ENCODE results near the gene RIT2. TPM values are rescaled to one million over a fixed set of nuclear protein-coding genes. Genes with fewer than 3 reads are reported as not detected.

RIT2 gene
- total RNA-seq, 1 experiment from 2014 or later: not detected

DNA sequence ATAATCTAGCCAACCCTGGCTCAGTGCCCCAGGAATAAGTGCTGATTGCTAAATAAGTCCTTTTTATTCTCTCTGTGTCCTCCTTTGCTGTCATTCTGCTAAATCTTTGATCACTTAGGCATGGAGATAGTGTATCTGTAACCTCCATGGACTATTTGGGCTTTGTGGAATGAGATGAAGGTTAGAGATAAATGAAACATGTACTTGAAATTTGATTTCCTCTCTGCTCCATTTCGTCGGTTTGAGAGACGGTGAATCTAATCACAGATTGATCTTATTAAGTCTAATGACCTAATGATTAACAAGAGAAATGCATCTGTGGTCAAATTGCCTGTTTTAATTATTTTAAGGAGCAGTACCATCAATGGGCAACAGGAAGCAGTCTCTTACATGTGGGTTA, 159.2 kb downstream of the RIT2 start:
- in situ Hi-C loops (cut with HindIII; ENCODE audit: low sequenced_read_pairs): no loop called here
- DNase-seq (ENCODE audit: low spot score): no peak

DNA sequence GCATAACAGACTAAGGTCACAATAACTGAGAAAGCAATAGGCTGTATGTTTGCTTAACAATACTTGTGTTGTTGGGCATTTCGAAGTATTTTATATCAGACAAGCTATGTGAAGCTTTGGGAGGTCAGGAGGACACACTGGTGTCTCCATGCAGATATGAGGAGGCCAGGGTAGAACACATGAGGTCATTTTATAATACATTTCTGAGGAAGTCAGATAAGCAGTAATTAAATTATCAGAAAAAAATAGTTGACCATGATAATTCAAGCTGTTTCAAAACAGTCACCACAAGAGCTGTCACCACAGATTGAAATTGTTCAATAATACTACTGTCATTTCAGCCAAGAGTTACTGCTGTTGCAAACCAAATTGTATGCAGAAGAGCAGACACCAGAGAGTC, 160.6 kb downstream of the RIT2 start:
- in situ Hi-C loops (cut with HindIII; ENCODE audit: low sequenced_read_pairs): no loop called here
- no peak for DNase-seq (ENCODE audit: low spot score)

DNA sequence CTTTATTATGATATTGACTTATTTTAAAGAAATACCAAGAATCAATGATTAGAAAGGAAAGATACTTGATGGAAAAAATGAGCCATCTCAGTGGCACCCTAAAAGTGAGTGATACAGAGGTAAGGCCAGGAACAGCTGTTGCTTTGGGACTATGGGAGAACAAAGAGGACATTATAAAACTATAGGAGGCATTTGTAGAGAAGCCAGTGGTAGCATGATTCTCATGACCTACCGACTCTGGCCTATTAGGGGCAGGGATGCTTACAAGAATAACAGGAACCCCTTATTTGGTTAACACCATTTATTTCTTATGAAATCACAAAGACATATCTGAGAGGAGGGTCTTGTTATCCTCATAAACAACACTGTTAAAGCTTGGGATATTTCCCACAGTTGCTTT, 162.2 kb downstream of the RIT2 start:
- in situ Hi-C loops (cut with HindIII; ENCODE audit: low sequenced_read_pairs): no loop called here
- no peak for DNase-seq (ENCODE audit: low spot score)

DNA sequence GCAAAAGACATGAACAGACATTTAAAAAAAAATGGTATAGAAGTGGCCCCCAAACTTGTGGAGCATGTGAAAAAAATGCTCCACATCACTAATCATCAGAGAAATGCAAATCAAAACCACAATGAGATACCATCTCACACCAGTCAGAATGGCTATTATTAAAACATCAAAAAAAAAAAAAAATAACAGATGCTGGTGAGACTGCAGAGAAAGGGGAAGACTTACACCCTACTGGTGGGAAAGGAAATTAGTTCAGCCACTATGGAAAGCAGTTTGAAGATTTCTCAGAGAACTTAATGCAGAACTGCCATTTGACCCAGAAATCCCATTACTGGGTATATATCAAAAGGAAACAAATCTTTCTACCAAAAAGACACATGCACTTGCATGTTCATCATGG, 164.8 kb downstream of the RIT2 start:
- in situ Hi-C loops (cut with HindIII; ENCODE audit: low sequenced_read_pairs): no loop called here
- no peak for DNase-seq (ENCODE audit: low spot score)

DNA sequence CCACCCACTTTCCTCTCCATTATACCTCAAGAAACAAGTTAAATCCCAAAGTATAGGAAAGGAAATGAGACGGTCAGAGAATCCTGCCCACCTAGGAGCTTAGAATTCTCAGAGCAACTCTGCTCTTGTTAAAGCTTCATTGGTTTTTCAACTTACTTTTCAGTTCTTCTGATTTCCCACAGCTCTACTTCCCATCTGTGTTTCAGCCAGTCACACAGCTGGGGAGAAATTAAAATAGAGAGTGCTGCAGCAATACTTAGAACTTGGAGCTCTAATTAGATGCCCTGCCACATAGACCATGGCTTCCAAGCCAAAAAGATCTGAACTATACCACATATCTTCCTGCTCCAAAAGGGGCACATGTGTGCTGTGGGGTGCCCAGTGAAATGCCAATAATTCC, 166.7 kb downstream of the RIT2 start:
- in situ Hi-C loops (cut with HindIII; ENCODE audit: low sequenced_read_pairs): no loop called here
- DNase-seq (ENCODE audit: low spot score): no peak

DNA sequence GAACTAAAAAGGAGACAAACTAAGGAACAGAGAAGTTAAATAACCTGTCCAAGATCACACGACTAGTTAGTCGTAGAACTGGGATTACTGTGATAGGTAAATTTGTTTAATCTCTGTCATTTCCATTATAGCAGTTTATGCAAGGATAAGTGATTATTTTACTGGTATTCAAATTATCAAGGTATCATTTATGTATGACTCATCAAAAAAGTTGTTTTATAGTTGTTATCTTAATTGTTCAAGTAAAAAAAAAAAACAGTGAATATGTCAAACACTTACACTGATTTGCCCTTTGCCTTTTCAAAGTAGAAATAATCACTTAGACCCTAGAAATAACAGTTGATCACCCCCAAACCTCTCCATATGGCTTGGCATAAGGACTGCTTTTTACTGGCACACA, 173.6 kb downstream of the RIT2 start:
- no peak for DNase-seq (ENCODE audit: low spot score)
- in situ Hi-C loops (cut with HindIII; ENCODE audit: low sequenced_read_pairs): no loop called here

DNA sequence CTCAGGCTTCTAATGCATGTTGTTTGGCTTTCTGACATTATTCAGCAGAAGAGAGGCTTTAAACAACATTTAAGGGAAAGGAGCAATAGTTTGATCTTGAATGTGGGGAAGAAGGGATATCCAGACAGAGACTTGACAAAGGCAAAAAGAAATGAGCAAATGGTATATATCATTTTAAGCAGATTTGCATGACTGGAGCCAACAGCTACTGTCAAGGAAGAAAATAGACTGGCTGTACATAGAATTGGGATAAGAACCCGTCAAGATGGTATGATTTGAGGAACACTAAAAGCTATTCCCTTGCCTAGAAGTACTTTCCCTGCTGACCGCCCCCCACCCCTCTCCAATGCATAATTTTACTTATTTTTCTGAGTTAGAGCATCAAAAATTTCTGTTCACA, 174.5 kb downstream of the RIT2 start:
- in situ Hi-C loops (cut with HindIII; ENCODE audit: low sequenced_read_pairs): no loop called here

DNA sequence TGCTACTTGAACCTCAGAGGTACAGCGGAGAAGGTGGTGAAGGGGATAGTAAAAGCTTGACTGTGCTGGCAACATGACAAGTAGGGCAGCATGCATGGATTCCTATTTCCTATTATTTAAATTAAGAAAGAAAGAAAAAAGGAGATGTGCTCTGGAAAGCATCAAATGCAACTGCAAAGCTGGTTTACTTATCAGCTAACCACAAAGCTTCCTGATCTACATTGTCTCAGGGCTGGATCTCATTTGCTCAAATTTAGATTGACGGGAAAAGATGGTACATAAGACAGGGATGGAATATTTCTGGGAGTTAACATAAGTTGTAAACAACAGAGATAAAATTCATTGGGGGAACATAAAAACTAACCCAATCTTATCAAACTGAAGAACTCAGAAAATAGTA, 178.0 kb downstream of the RIT2 start:
- DNase-seq (ENCODE audit: low spot score): no peak
- in situ Hi-C loops (cut with HindIII; ENCODE audit: low sequenced_read_pairs): no loop called here

More for the DNA sequence above, 174.5 kb downstream of the RIT2 start:
- DNase-seq (ENCODE audit: low spot score): no peak

DNA sequence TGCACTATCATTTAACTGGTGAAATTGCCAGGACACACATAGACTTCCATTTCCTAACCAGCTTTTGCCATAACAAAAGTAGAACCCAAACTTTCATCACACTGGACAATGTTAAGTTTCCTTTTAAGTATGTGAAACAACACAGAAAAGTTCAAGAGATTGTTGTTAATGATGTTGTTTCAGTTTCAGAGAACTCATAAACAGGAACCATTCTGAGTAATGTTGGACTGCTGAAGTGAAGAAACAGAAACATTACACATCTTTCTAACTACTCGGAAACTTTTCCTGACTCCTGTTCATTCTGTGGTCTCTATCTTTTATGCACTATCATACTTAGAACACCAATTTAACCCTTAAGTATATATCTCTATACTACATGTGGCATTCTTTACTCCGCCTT, 179.2 kb downstream of the RIT2 start:
- in situ Hi-C loops (cut with HindIII; ENCODE audit: low sequenced_read_pairs): no loop called here
- no peak for DNase-seq (ENCODE audit: low spot score)

DNA sequence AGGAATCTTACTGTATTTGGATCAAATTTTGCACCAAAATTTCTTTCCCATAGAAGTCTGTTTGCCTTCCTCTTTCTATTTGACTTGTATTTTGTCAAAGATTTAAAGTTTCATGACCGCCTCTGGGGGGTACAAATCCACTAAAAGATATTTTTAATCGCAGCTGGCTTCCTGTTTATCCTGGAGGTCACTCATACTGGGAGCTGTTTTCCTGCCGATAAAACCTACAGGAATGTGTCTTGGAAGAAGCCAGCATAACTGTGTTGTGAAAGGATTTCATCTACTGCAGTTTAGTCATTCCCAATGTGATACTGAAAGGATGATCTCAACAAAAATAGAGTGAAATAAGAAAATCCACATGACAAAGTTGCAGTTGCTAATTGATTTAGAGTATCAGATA, 184.0 kb downstream of the RIT2 start:
- DNase-seq (ENCODE audit: low spot score): peak; percentile 67
- in situ Hi-C loops (cut with HindIII; ENCODE audit: low sequenced_read_pairs): no loop called here

DNA sequence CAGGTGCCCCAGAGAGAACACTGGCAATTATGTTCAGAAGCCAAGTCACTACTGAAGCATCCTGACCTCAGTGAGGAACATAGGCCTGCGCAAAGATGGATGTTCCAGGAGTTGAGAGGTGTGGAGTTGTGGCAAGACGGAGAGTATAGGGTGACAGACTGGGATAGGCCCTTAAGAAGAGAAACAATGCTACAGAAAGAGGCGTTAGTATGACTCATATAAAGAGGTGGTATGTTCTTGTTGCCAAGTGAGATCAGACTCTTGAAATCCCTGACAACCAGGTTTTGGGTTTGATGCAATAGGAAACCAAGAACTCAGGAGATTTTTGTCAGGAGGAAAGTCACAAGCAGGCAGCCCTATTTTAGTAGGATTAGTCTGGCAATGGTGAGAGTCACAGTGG, 185.6 kb downstream of the RIT2 start:
- DNase-seq (ENCODE audit: low spot score): no peak
- in situ Hi-C loops (cut with HindIII; ENCODE audit: low sequenced_read_pairs): no loop called here

DNA sequence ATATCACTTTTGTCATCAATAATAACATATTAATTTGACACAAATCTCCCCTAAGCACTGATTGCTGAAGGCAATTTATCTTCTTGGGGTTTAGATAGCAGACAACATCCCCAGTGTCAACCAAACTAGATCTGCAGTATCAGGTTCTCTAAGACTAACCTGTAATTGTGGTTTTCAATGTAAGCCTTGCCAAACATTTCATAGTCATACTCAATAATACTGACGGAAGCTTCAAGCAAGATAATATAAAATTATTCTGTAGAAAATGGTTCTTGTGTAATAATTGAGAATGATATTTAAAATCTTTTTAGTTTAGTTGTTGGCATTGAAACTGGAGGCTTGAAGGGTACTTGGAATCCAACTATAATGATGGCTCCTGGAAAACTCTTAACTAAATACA, 186.3 kb downstream of the RIT2 start:
- DNase-seq (ENCODE audit: low spot score): no peak
- in situ Hi-C loops (cut with HindIII; ENCODE audit: low sequenced_read_pairs): no loop called here

DNA sequence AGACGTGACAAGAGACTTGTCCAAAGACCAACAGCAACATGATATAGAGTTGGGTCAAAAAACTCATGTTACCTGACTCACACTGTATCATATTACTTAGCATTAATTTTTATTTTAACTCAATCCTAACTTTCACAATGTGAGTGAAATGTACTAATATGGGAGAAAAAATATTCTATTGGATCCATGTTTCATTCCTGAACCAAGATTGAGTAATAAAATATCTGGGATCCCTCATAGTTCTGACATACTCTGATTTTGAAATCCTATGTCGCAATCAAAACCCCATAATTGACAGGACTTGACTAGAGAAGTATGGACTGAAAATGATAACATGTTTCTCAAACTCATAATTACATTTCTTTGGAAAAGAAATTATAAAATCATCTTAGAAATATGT, 190.4 kb downstream of the RIT2 start:
- in situ Hi-C loops (cut with HindIII; ENCODE audit: low sequenced_read_pairs): no loop called here

DNA sequence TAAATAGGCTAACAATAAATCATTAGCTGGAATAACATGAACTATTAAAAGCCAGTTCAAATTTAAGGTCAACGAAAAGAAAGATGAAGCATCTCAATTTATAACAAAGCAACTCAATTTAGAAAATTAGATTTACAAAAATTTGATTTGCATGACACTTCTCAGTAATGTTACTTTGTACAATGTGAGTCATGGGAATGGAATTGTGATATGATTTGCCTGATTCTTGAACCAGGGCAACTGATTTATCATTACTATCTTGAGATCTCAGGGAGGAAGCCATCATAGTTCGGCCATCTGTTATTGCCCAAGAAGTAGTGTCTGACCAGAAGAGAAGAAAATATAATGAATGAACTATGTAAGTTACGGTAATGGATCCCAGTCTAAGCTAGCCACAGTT, 193.1 kb downstream of the RIT2 start:
- in situ Hi-C loops (cut with HindIII; ENCODE audit: low sequenced_read_pairs): no loop called here
- DNase-seq (ENCODE audit: low spot score): no peak

More for the DNA sequence above, 190.4 kb downstream of the RIT2 start:
- DNase-seq (ENCODE audit: low spot score): no peak

DNA sequence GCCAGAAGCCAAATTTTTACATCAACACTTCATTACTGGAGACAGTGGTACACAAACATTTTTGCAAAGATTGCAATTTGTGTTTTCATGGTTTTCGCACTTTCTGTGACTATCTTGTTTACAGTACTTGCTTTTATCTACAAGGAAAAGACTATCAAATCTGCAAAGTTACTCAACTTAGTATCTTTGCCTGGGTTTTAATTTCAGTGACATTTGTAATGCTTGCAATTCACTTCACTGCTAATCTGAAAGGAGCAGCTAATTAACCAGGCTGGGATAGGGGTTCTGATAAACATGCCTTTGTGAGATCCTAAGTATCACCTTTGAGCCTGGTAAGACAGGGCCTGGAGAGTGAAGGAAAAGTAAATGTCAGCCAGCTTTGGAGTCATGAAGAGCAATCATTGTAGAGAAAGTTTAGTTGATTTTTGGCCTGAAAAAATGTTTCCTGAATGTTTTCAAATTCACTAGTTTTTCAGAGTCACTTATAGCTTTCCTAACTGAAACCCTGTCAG, 194.2 kb downstream of the RIT2 start:
- DNase-seq (ENCODE audit: low spot score): no peak
- in situ Hi-C loops (cut with HindIII; ENCODE audit: low sequenced_read_pairs): no loop called here

DNA sequence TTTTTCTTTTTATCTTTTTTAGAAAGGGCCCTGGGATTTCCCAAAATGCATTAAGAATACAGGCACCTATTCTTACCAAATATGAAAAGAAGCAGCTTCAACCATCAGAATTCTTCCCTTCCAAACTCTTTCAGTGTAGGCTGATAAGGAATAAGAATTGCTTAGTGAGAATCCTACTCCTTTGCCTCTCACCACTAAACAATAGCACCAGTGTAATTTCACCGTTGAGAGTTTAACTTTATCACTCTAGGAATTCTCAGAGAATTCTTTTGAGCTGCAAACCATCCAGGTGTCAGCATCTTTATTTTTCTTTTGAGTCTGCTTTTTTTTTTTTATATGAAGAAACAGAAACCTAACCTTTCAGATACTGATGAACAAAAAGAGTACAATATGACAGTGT, 194.9 kb downstream of the RIT2 start:
- no peak for DNase-seq (ENCODE audit: low spot score)
- in situ Hi-C loops (cut with HindIII; ENCODE audit: low sequenced_read_pairs): no loop called here

DNA sequence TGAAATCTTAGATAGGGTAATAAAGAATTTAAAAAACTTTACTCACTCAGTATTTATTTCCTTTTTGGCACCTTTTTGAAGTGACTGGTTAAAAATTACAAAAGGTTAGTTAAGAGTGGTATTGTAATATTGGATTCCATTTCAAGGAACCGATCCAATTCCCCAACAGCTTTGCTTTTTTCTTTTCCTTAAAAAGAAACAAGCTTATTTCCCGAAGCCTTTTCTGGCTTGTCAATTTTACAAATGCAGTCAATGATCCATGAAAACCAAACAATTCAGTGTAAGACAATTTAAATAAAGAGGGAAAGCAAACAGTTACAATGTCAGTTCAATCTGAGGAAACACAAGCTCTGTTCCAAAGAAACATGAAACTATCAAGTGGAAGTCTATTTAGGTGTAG, 200.2 kb downstream of the RIT2 start:
- in situ Hi-C loops (cut with HindIII; ENCODE audit: low sequenced_read_pairs): no loop called here
- DNase-seq (ENCODE audit: low spot score): no peak

DNA sequence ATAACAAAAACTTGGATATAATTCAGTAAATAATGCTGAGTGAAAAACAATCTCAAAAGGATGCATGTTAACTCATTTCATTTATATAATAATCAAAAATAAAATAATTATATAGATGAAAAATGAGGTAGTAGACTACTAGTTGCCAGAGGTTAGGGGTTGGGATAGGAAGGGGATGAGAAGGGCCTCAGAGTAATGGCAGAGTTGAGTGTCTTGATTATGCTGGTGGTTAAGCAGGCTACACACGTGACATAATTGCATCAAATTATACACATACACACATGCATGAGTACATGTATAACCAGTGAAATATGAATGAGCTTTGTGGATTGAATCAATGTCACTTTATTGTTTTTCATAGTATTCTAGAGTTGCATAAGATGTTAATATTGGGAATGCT, 201.0 kb downstream of the RIT2 start:
- in situ Hi-C loops (cut with HindIII; ENCODE audit: low sequenced_read_pairs): no loop called here
- no peak for DNase-seq (ENCODE audit: low spot score)

DNA sequence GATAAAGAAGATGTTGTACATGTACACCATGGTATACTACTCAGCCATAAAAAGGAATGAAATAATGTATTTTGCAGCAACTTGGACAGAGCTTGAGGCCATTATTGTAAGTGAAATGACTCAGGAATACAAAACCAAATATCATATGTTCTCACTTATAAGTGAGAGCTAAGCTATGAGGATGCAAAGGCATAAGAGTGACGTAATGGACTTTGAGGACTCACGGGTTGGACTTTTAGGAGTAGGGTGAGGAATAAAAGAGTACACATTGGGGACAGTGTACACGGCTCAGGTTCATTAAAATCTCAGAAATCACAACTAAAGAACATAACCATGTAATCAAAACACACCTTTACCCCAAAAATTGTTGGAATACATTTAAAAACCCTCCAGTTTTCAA, 206.4 kb downstream of the RIT2 start:
- in situ Hi-C loops (cut with HindIII; ENCODE audit: low sequenced_read_pairs): no loop called here

DNA sequence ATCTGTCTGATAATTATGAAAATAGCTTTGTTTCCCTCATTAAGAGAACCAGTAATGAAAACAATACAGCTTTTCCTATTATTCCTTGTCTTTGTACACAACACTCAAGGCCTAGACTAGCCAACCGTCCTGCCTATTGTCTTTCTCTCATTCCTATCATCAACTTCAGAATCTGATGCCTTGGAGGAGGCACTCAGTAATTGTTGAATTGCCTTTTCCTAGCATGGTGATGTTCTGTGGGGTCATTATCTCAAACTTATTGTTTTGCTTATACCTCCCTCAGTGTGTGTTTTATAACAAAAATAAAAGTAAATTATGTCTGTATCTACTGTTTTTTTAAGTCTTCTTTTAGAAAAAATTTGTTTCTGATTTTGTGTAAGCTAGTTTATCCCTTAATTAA, 208.7 kb downstream of the RIT2 start:
- in situ Hi-C loops (cut with HindIII; ENCODE audit: low sequenced_read_pairs): no loop called here
- no peak for DNase-seq (ENCODE audit: low spot score)

More for the DNA sequence above, 206.4 kb downstream of the RIT2 start:
- no peak for DNase-seq (ENCODE audit: low spot score)

DNA sequence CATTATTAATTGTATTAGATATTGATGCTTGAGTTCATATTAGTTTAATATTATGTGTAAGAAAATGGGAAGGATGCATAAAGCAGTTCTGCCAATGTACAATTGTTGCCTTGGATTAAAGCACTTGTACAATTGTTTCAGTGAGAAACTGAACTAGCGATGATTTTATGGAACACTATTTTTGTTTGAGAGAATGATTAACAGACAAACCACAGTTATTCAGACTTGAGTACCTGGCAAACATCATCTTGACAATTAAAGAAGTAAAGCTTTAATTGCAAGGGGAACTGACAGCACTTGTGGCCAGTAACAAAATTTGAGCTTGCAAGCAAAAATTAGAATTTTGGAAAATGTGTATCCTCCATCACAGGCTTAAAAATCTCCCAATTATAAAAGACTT, 214.3 kb downstream of the RIT2 start:
- no peak for DNase-seq (ENCODE audit: low spot score)
- in situ Hi-C loops (cut with HindIII; ENCODE audit: low sequenced_read_pairs): no loop called here

DNA sequence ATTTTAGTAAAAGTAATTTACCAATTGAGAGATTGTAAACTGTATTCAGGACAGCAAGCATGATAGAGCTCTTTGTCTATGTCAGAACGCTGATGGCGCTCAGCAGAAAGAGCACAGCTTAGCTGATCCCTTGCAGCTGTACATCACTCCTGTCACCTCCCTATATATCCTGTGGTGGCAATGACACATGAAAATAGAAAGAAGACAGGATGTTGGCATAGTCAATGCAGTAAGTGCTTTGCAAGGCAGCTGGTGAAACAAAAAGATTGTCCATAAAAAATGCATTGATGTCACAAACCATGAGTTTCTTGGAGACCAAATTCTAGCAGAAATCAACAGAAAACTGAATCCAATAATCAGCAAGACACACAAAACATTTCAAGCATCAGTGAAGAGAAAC, 221.5 kb downstream of the RIT2 start:
- in situ Hi-C loops (cut with HindIII; ENCODE audit: low sequenced_read_pairs): no loop called here
- no peak for DNase-seq (ENCODE audit: low spot score)

Measured in G401 (cell line).